GM12878 (cell line): ENCODE results near the gene USP12. TPM values are rescaled to one million over a fixed set of nuclear protein-coding genes. Genes with fewer than 3 reads are reported as not detected.

Experiments
- ATAC-seq: fragments of 200-7000 bp; cut with Tn5 transposase; 3 replicates; pipeline ENCODE4 v1.9.1; 2020; ENCODE audit warnings: mild to moderate bottlenecking, moderate library complexity
- BruUV-seq: library from RNA; stranded (reverse); fragments of 400-500 nt; replicated peaks from 2 replicates; lab custom pipeline; 2021; lab: Mats Ljungman, UMichigan
- CTCF ChIA-PET: fragments of 300-600 bp; sonication (Branson Sonifier 250); formaldehyde crosslinking; extraction: SDS; loops from one replicate; lab custom pipeline; 2021; ENCODE audit warnings: inconsistent platforms; lab: Yijun Ruan, JAX
- POLR2A ChIA-PET: fragments of 350-600 bp; formaldehyde crosslinking; extraction: SDS; loops from one replicate; lab custom pipeline; 2021; ENCODE audit warnings: inconsistent platforms; lab: Charles Lee
- RAD21 ChIA-PET: fragments of 300-600 bp; sonication (Branson Sonifier 250); formaldehyde crosslinking; loops from one replicate; lab custom pipeline; 2023; ENCODE audit warnings: antibody characterized with exemption; ENCODE audit not compliant: unreplicated experiment; lab: Charles Lee
- SMC1A ChIA-PET: fragments of 300-600 bp; sonication (Branson Sonifier 250); formaldehyde crosslinking; loops from one replicate; lab custom pipeline; 2023; ENCODE audit not compliant: unreplicated experiment, uncharacterized antibody; lab: Charles Lee
- DNase-seq: peaks from one replicate; pipeline ENCODE4 v3.0.0-alpha.2; 2011; ENCODE audit warnings: low read depth, low spot score
- FAIRE-seq: peaks from 3 replicates; lab custom pipeline; 2011; peaks lifted over from hg19 to GRCh38; lab: Jason Lieb, UNC
- H2AFZ ChIP-seq: 2 replicates; pipeline ENCODE4 v1.6.0; 2011; ENCODE audit warnings: low read depth, low read length, control low read depth; ENCODE audit not compliant: control insufficient read depth
- H3K27ac ChIP-seq: 2 replicates; pipeline ENCODE4 v1.5.1; 2011; ENCODE audit warnings: control low read depth; ENCODE audit not compliant: control insufficient read depth, insufficient read depth
- H3K27me3 ChIP-seq, 2 experiments: replicated peaks in 1 of 2; 2 replicates each; pipeline versions ENCODE4 v1.6.0 to v1.6.1; 2011; ENCODE audit warnings: low read length in 1 of 2; ENCODE audit not compliant: control insufficient read depth in 2 of 2, insufficient read depth in 2 of 2
- H3K36me3 ChIP-seq, 2 experiments: 2 replicates each; pipeline ENCODE4 v1.5.1; 2011; ENCODE audit warnings: low read length in 1 of 2; ENCODE audit not compliant: control insufficient read depth in 2 of 2, insufficient read depth in 2 of 2
- H3K4me1 ChIP-seq: 2 replicates; pipeline ENCODE4 v1.6.1; 2011; ENCODE audit warnings: mild to moderate bottlenecking, low read length, moderate library complexity, mixed read lengths; ENCODE audit not compliant: control insufficient read depth, insufficient read depth
- H3K4me2 ChIP-seq: 2 replicates; pipeline ENCODE4 v1.6.0; 2011; ENCODE audit warnings: control low read depth; ENCODE audit not compliant: control insufficient read depth, insufficient read depth
- H3K4me3 ChIP-seq: fragments of 200-600 bp; sonication (generic); 2 replicates; pipeline ENCODE4 v1.5.1; 2016
- H3K79me2 ChIP-seq: 2 replicates; pipeline ENCODE4 v1.6.0; 2011; ENCODE audit warnings: low read length; ENCODE audit not compliant: control insufficient read depth, insufficient read depth
- H3K9ac ChIP-seq: 2 replicates; pipeline ENCODE4 v1.8.0; 2011; ENCODE audit warnings: low read length, control low read depth, mixed read lengths; ENCODE audit not compliant: control insufficient read depth, insufficient read depth
- H3K9me3 ChIP-seq: replicated peaks from 3 replicates; pipeline ENCODE4 v1.5.1; 2011; ENCODE audit warnings: mild to moderate bottlenecking, low read length; ENCODE audit not compliant: control insufficient read depth, insufficient read depth
- H4K20me1 ChIP-seq: 2 replicates; pipeline ENCODE4 v1.6.0; 2011; ENCODE audit not compliant: control insufficient read depth, insufficient read depth
- BCL11A ChIP-seq: IDR thresholded peaks from 2 replicates; pipeline ENCODE4 v1.6.1; 2011; ENCODE audit warnings: low read depth, low read length
- CREM ChIP-seq: IDR thresholded peaks from 2 replicates; pipeline ENCODE4 v1.6.1; 2014; ENCODE audit warnings: antibody characterized with exemption, low read depth
- EP300 ChIP-seq, 2 experiments: fragments of 150-350 bp in 1 of 2; IDR thresholded peaks; 2 replicates each; pipeline ENCODE4 v1.6.1; 2011 to 2012; ENCODE audit warnings: low read depth in 2 of 2, low read length in 2 of 2, borderline replicate concordance in 1 of 2, improper control_type of control experiment in 1 of 2, inconsistent platforms in 1 of 2; ENCODE audit not compliant: control insufficient read depth in 1 of 2
- ESRRA ChIP-seq: IDR thresholded peaks from 2 replicates; pipeline ENCODE4 v1.6.1; 2012; ENCODE audit warnings: mild to moderate bottlenecking, low read length, improper control_type of control experiment
- EZH2 ChIP-seq: IDR thresholded peaks from 2 replicates; pipeline ENCODE4 v1.6.1; 2012; ENCODE audit warnings: low read depth, mild to moderate bottlenecking, control low read depth, inconsistent platforms, low read length, borderline replicate concordance; ENCODE audit not compliant: control insufficient read depth
- GABPA ChIP-seq: IDR thresholded peaks from 2 replicates; pipeline ENCODE4 v1.6.1; 2014; ENCODE audit warnings: antibody characterized with exemption, low read depth, mild to moderate bottlenecking, inconsistent platforms
- NFYB ChIP-seq: IDR thresholded peaks from 2 replicates; pipeline ENCODE4 v1.6.1; 2011; ENCODE audit warnings: low read depth, mild to moderate bottlenecking, low read length, improper control_type of control experiment, moderate library complexity; ENCODE audit not compliant: insufficient read depth
- NKRF ChIP-seq: fragments of 450-650 bp; conservative IDR thresholded peaks from 2 replicates; pipeline ENCODE4 v1.6.1; 2017; ENCODE audit warnings: mild to moderate bottlenecking, moderate library complexity
- NR2C2 ChIP-seq: IDR thresholded peaks from 2 replicates; pipeline ENCODE4 v1.6.1; 2011; ENCODE audit warnings: borderline replicate concordance, low read depth; ENCODE audit not compliant: control insufficient read depth, insufficient read length
- POLR2A ChIP-seq: IDR thresholded peaks from 2 replicates; pipeline ENCODE4 v1.6.1; 2011; ENCODE audit warnings: low read depth, mild to moderate bottlenecking, low read length
- POLR2AphosphoS2 ChIP-seq: IDR thresholded peaks from 2 replicates; pipeline ENCODE4 v1.6.1; 2011; ENCODE audit warnings: low read depth, mild to moderate bottlenecking, low read length, improper control_type of control experiment, moderate library complexity
- SMAD5 ChIP-seq: IDR thresholded peaks from 2 replicates; pipeline ENCODE4 v1.6.1; 2016; ENCODE audit warnings: antibody characterized with exemption, low read depth
- SRF ChIP-seq, 2 experiments: IDR thresholded peaks; 2 replicates each; pipeline ENCODE4 v1.6.1; 2011; ENCODE audit warnings: low read depth in 2 of 2, low read length in 2 of 2, mild to moderate bottlenecking in 1 of 2, moderate library complexity in 1 of 2
- TBL1XR1 ChIP-seq: IDR thresholded peaks from 2 replicates; pipeline ENCODE4 v1.6.1; 2012; ENCODE audit warnings: low read depth, low read length, improper control_type of control experiment
- TCF12 ChIP-seq: IDR thresholded peaks from 2 replicates; pipeline ENCODE4 v1.6.1; 2011; ENCODE audit warnings: low read depth, mild to moderate bottlenecking, low read length
- WGBS: methylation state at CpG from one replicate; pipeline ENCODE4 v1.1.6; 2016; ENCODE audit warnings: low lambda C conversion rate; ENCODE audit not compliant: insufficient replicate concordance, insufficient coverage; ENCODE audit errors: missing lambda C conversion rate; 5-methylcytosine and 5-hydroxymethylcytosine counted together
- in situ Hi-C: fragments of 300-500 bp; cut with MboI; formaldehyde crosslinking; loops from 9 replicates; pipeline ENCODE4 v1.14.3; 2018; ENCODE audit warnings: mixed read lengths
- intact Hi-C: fragments of 100-400 bp; cut with micrococcal nuclease; formaldehyde crosslinking; loops from one replicate; pipeline ENCODE4 v1.14.2; 2022; ENCODE audit not compliant: unreplicated experiment
- polyA plus RNA-seq, 11 experiments: library from polyadenylated mRNA; depleted of rRNA in 4 of 11; unstranded in 6 of 11; stranded (reverse) in 5 of 11; fragments of >200 nt; fragmentation: Nextera tagmentation in 4 of 11; fragmentation: Illumina TruSeq in 1 of 11; extraction: Ambion mirVana in 4 of 11; extraction: Trizol in 1 of 11; gene quantifications; 1 replicate in 1 of 11; 2 replicates in 10 of 11; pipeline versions ENCODE4 v1.2.1 to v1.2.3, GENCODE V29; 2011 to 2016; ENCODE audit warnings: inconsistent platforms in 2 of 11, missing spikeins in 2 of 11, low read depth in 1 of 11
- total RNA-seq, 4 experiments: library from RNA; depleted of rRNA in 3 of 4; stranded (reverse); fragments of >200 nt in 3 of 4; fragmentation: Illumina TruSeq in 1 of 4; extraction: Trizol in 1 of 4; gene quantifications; 2 replicates each; pipeline versions ENCODE4 v1.2.1 to v1.2.3, GENCODE V29; 2013 to 2021
- TF ChIP-seq, protein P1 (sequence below): fragments of 450-650 bp; IDR thresholded peaks from 2 replicates; pipeline ENCODE4 v1.6.1; 2017; ENCODE audit warnings: low read depth, mild to moderate bottlenecking, moderate library complexity

Gene USP12
- total and polyA plus RNA-seq, 10 of the 15 experiments (the other 5 are each of a cell fraction or from before 2014, with no cell fraction given): 3.5 to 32.2 (median 24.6) TPM

DNA sequence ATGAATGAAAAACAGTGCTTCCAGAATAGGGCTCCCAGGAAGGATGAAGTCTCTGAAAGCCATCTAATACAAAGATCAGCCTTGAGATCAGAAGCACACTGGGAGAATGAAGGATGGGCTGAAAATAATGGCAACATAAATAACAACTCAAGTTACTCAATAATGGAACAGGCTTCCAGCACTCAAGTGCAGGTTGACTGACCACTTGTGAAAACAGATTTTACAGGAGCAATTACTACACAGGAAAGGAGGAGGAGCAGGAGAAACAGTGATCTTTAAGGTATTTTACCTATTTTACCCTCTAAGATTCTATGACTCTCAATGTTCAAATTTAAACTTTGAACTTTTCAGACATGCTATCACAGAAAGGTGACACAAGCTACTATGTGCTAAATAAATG lies 106.0 kb downstream of the USP12 start (continued):
- TF ChIP-seq, protein P1, sequence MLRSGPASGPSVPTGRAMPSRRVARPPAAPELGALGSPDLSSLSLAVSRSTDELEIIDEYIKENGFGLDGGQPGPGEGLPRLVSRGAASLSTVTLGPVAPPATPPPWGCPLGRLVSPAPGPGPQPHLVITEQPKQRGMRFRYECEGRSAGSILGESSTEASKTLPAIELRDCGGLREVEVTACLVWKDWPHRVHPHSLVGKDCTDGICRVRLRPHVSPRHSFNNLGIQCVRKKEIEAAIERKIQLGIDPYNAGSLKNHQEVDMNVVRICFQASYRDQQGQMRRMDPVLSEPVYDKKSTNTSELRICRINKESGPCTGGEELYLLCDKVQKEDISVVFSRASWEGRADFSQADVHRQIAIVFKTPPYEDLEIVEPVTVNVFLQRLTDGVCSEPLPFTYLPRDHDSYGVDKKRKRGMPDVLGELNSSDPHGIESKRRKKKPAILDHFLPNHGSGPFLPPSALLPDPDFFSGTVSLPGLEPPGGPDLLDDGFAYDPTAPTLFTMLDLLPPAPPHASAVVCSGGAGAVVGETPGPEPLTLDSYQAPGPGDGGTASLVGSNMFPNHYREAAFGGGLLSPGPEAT: no peak
- TF ChIP-seq TCF12: no peak
- no peak for TF ChIP-seq NKRF
- no peak for TF ChIP-seq NR2C2
- no peak for TF ChIP-seq NFYB
- no peak for TF ChIP-seq POLR2AphosphoS2

- Histone ChIP-seq H4K20me1 (no peaks in the 10 kb centered on the region), H3K27me3 (no peaks in the 10 kb centered on the region), H3K9me3 (no peaks in the 10 kb centered on the region), H3K79me2 (no peaks in the 10 kb centered on the region), H3K4me1 (no peaks in the 10 kb centered on the region), H3K4me2 (no peak overlapping the region), H3K4me3 (no peak overlapping the region), H3K27ac (no peak overlapping the region), H3K36me3 (peaks cover 0 to 3% of the 10 kb centered on the region in 2 experiments; a peak in 1 of 4 replicates), H2AFZ (no peak overlapping the region), H3K9ac (no peak overlapping the region)
- 90% methylated on average over 9 of the region's 9 CpGs for WGBS
- no peak for ATAC-seq
- DNase-seq: no peak
- ChIA-PET CTCF (no interaction called here), RAD21 (no interaction called here), SMC1A (no interaction called here), POLR2A (no interaction called here)
- in situ Hi-C loops: no loop called here
- no peak for FAIRE-seq
- intact Hi-C loops: no loop called here
- BruUV-seq: no TSS peak
- no peak for TF ChIP-seq TBL1XR1
- TF ChIP-seq POLR2A: no peak
- TF ChIP-seq BCL11A: no peak
- no peak for TF ChIP-seq SRF (IDR thresholded peaks at IDR 0.05; ENCODE audit: low read depth in 2 of 2, low read length in 2 of 2)
- TF ChIP-seq GABPA: no peak
- TF ChIP-seq SMAD5: no peak
- no peak for TF ChIP-seq ESRRA
- TF ChIP-seq EP300 (IDR thresholded peaks at IDR 0.05; ENCODE audit: borderline replicate concordance in 1 of 2, control insufficient read depth in 1 of 2, low read depth in 2 of 2, low read length in 2 of 2): no peak
- TF ChIP-seq EZH2: no peak
- no peak for TF ChIP-seq CREM
These were observed 107.2 kb downstream of the USP12 start for GRCh38 chr13:27064252-27064995.
